Cerebellar cortex (tissue), 1 donor: ENCODE data around the gene PACRG.

Source experiments
- DNase-seq: peaks from one replicate; pipeline ENCODE4 v3.0.0-alpha.2; 2015; ENCODE audit warnings: low spot score

PACRG gene

DNA sequence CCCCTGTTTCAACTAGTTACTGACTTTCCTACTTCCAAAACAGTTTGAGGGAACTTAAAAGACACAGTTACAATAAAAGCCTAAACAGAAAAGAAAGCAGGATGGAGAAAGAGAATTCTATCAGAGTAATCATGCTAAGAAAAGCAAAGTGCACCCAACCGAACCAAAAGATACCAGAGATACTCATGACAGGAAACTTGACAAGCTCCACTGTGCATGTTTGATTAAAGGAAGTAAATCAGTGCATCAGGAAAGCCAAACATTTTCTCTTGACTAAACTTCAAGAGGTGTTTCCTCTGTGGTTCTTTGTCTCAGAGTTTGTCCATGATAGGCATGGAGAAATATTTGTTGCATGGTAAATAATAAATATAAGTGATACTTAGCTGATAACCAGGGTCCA, 138.9 kb downstream of the PACRG start:
- DNase-seq = no peak

DNA sequence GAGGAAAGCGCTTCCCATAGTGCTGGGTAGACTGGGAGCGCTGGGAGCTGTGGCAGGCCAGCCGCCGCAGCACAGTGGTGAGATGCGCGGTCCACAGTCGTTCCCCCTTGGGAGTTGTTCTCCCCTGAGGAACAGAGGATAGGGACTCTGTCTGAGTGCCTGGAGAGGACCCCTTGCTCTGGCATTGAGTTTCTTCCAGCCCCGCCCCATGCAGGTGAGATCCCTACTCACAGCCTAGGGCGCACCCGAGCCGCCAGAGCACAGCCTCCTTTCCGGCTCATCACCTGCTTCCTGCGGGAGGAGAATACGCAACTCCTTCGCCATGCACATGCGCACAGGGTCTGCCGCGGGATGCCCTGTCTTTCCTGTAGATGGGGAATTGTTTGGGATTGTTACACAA, 140.6 kb downstream of the PACRG start:
- DNase-seq = no peak

DNA sequence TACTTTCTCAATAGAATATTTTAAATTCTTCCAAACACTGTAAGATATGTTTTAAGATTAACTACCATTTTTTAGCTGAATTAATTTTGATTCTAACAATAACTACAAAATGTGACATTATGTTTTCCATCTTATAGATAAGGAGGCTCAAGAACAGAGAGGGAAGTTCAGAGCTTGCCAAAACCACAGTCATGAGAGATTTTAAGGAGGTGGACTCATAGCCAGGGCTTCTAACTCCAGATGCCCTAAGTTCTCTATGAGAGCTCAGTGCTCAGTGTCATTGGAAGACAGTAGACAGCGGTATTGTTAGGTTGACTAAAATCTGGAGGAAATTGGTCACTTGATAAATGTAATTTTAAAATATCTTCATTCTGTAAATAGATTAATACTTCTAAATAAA, 144.2 kb downstream of the PACRG start:
- no peak for DNase-seq

DNA sequence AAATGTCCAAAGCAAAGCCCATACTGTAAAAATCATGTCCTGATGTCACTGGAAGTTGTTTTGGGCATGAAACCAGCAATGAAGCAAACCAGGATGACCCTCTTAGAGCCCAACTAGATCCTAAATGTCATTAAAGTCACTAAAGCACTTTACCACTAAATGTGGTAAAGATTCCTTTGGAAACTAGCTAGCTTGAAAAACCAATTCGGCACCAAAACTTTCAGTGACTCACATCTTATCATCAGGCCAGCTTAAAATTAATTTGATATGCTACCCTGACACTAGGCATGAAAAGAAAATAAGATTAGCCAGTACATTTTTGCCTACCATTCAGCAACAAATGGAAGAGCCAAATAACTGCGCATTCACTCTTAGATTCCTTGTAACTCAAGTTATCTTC, 145.8 kb downstream of the PACRG start:
- no peak for DNase-seq

DNA sequence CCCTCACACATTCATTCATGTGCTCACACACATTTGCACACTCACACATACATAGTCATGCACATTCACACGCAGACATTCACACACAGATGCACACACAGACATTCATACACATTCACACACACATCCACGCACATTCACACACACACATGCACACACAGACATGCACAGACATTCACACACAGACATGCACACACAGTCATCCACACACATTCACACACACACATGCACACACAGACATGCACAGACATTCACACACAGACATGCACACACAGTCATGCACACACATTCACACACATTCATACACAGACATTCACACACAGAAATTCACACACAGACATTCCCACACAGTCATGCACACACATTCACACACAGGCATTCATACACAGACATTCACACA, 147.3 kb downstream of the PACRG start:
- no peak for DNase-seq

DNA sequence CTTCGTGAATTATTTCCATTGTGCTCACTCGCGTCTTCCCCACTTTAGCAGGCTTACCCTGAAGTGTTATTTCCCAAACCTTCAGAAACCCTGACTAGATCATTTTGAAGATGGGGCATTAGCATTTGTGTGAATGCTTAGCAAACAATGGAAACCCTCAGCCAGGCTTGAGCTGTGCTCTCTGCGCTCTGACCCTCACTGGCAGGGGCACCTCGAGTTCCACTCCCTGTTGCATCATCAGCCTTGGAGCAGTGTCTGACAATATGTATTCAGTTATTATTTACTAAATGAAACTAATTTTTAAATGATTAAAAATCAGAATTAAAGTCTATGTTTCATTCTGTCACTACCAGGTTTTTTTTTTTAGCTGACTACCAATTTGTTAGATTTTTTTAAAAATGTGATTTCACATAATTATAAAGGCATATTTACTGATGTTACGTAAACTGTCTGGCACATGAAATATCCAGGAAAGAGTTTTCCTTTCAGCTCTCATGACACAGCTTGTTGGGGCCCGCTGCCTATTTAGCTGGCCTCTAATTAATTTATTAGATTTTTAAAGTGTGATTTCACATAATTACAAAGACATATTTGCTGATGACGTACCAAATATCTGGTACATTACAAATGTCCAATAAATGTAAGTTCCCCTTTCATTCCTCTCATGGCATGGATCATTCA, 155.2 kb downstream of the PACRG start:
- DNase-seq = no peak

DNA sequence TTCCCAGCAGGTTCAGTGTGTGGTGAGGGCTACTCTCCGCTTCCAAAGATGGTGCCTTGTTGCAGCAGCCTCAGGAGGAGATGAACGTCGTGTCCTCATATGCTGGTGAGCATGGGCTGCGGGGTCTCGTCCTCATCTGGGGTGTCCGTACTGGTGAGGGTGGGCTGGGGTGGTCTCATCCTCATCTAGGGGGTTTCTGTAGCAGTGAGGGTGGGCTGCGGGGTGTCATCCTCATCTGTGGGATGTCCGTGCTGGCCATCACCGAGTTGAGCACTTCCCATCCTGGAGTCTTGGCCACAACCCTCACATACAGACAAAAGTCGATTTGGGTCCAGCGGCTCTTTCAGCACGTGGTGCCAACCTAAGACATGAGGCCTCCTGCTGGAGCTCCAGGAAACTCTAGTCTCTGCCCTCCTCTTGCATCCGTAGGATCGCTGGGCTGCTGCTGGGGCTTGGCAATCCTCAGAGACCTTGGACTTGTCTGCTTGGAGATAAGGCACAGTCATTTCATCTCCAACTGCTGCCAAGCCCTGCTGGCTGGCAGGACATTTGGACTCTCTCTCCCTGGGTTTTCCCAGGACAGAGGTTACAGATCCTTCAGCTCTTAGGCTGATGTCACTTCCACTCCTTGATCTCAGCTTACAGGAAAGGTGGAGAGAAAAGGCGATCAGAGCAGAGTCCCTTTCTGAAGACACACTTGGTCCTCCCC, 160.4 kb downstream of the PACRG start:
- DNase-seq = no peak

DNA sequence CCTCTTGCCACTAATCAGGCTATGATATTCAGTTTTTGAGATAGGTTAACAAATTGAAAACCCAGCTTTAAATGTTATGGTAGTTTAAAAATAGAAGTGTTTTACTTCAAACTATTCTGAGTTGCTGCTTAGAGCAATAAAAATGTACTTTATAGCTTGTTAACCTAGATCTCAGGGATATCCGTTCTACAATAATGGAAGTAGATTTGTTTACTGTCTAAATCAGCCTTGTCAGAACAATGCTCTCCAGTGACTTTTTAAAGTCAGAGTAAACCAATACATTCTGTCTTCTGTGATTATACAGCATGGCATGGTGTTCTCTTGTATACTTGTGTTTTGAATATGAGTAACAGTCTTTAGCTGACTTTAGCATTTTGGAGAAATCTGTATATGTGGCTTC, 161.5 kb downstream of the PACRG start:
- DNase-seq = no peak

DNA sequence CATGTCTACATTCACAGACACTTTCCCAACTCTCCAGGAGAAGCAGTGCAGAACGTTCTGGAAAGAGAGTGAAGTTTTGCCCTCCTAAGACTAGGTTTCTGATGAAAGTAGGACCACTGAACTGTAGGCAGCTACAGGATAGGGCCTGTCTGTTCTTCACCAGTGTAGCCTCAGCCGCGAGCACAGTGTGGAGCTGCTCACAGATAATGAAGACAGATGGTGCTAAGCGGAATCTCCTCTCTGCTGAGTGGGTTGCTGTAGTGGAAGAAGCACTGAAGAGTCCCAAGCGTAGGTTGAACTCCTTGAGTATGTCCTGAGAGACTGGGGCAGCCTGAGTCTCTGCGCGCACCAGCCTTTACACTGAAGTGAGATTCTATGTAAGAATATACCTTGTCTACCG, 170.2 kb downstream of the PACRG start:
- no peak for DNase-seq

DNA sequence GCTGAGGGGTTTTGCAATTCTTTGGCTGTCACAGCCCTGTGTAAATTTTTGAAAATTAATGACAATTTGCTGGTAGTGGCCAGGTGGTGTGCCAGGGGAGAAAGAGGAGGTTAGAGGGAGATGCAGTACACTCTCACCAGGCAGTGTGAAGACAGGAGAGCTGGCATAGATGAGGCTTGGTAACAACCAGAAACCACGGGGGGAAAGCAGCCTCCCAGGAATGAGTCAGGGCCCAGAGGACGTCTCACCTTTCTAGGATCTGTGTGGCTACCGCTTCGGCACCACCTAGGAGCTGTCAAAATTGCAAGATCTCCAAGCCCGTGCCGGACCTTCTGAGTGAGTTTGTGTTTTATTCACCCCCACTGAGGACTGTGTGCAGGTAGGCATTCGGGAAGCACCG, 171.4 kb downstream of the PACRG start:
- DNase-seq = no peak

DNA sequence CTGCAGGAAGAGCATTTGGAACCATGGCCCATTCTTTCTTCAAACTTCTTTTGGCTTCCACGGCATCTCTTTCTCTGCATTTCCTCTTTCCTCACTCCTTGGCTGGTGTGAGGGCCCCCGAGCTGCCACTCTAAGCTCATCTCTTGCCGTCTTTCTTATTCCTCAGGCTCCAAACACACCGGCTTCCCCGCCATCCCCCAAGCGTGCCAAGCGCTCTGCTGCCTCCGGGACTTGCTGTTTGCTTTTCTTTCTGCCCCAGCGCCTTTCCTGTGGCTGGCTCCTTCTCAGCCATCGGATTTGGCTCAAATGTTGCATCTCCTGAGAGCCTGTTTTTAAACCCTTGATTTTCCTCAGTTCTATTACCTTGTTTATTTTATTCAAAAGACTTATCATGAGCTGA, 172.7 kb downstream of the PACRG start:
- DNase-seq = no peak

DNA sequence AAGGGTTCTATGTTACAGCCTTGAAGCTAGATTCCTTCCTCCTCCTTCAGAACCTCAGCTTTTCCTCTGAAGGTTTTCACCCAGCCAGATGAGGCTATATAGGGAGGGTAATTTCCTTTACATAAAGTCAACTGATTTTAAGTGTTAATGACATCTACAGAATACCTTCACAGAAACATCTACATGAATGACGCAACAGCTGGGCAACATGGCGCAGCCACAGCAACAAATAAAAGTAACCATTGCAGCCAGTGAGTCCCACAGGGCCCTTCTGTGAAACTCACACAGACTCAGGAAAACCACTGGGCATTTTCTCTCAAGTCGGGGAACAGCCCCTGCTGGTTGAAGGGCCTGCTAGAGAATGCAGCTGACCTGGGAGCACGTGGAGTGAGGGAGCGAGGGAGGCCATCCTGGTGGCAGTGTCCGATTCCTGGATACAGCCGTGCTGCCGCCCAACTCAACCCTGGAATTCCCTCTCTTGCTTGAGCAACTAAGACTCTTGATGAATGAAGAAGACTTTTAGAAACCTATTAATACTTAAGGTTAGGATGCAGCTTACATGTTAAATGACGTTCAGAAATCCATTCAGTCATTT, 176.4 kb downstream of the PACRG start:
- DNase-seq = no peak

DNA sequence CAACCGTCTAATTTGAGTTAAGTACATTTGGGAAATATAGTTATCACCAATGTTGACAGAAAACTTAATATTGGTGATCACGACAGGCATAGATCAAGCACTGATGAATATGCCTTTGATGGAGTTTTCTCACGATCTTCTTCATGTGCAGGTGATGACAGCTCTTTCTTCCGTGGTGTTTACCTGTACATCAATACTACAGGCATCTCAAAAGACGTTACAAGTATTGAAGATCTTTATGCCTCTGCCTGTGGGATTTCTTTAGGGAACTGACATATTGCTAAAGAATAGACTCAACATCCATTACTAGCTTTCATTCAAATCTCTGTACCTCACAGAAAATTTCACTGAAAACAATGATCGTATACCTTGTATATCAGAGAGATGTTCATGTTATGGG, 178.7 kb downstream of the PACRG start:
- DNase-seq = no peak

DNA sequence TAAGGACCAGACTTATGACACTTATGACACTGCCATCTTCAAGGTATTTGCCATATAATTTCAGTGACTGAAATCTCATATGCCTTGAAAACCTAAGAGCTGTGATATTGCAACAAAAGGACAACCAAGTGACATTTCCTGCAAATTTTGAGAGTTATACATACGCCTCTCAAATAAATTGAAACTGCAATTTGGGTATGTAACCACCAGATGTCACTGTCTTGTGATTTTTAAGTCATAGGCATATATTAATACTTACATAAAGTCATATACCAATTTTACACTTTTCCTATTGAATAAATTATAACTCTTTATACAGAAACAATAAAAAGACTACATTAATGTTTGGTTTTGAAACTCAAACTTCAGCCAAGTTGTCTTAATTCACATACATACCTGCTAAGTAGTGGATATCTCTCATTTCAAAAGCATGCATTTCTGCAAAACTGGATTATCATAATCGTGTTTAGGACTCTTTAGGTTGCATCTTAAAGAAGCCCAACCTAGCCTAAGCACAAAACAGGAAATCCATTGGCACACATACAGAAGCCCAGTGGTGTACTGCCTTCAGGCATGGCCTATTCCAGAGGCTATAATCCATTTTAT, 180.2 kb downstream of the PACRG start:
- no peak for DNase-seq

DNA sequence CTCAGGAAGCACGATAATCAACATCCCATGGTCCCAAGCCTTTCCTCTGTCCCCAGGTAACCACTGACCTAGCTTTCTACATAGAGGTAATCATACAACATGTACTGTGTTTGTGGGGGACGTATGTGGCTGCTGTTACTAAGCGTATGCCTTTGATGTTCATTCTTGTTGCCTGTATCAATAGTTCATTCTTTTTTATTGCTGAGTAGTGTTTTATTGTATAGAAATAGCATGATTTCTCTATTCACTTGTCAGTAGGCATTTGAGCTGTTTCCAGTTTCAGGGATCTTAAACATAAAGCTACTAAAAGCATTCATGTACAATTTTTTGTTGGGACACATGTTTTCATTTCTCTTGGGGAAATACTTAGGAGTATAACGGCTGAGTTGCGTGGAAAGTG, 185.4 kb downstream of the PACRG start:
- no peak for DNase-seq

DNA sequence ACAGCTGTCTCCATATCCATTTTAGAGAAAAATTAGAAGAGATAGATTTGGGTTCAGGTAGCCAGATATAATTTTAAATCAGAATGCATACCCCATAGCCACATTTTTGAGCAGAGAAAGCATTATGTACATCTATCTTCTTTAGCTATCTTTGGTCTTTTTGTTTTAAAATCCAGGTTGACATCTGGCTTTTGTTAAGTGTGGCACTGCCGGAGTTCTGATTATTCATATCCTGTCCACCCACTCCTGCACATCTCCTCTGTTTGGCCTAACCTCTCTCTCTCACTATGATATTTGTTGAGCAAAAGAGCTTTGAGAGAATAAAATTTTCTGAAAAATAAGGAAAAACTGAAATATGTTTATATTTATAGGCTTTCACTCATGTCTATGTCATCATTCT, 189.7 kb downstream of the PACRG start:
- DNase-seq = no peak

DNA sequence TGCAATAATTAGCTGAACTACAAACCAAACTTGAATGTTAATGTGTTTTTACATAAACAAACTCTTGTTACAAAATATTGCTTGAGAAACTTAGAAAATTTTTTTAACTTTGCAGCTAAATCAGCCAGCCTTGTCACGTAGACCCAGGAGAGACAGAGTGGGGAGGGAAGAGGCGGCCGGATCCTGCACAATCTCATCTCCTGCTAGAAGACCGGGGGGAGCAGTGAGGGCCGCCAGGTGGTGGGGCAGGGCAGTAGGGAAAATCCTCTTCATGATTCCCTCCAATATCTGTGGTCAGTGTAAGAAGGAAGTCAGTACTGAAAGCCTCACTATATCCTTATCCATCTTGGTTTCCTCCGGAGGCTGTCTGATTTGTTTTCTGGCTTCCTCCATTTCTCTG, 193.3 kb downstream of the PACRG start:
- no peak for DNase-seq

DNA sequence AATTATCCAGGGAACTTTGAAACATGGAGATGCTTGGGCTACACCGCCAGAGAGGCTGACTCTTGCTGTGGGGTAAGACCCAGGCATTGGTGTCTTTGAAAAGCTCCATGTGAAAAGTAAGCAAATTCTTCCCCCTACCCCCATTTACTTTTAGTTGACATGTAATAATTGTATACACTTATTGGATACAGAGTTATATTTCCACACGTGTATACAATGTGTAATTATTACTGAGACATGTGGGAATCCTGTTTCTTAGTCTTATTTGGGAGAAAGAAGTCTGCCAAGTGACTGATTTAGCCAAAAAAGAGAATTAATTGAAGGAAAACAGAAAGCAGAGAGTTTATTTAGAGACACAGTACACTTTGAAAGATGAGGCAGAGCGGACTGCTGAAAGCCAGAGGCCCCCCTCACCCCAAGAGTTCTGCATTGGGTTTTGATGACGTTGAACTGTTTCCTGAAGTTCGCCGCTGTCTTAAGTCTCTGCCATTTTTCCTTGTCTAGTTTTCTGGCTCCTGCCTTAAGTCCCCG, 193.8 kb downstream of the PACRG start:
- DNase-seq = no peak

DNA sequence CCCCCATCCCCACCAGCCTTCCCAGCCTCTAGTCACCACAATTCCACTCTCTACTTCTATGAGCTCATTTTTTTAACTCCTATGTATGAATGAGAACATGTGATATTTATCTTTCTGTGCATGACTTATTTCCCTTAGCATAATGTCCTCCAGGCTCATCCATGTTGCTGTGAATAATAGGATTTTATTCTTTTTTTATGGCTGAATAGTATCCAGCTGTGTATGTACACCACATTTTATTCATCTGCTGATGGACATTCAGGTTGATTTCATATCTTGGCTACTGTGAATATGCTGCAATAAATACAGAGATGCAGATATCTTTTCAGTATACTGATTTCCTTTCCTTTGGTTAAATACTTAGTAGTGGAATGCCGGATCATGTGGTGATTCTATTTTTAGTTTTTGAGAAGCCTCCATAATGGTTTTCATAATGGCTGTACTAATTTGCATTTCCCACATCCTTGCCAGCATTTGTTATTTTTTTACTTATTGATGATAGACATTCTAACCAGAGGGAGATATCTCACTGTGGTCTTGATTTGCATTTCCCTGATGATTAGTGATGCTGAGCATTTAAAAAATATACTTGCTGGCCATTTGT, 194.9 kb downstream of the PACRG start:
- DNase-seq = no peak

DNA sequence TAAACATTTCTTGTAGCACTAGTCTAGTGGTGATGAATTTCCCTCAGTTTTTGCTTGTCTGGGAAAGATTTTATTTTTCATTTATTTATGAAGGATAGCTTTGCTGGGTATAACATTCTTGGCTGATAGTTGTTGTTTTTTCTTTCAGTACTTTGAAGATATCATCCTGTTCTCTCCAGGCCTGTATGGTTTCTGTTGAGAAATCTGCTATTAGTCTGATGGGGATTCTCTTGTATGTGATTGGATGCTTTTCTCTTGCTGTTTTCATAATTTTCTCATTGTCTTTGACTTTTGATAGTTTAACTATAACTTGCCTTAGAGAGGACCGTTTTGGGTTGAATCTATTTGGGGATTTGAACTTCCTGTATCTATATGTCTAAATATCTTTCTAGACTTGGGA, 207.1 kb downstream of the PACRG start:
- no peak for DNase-seq

DNA sequence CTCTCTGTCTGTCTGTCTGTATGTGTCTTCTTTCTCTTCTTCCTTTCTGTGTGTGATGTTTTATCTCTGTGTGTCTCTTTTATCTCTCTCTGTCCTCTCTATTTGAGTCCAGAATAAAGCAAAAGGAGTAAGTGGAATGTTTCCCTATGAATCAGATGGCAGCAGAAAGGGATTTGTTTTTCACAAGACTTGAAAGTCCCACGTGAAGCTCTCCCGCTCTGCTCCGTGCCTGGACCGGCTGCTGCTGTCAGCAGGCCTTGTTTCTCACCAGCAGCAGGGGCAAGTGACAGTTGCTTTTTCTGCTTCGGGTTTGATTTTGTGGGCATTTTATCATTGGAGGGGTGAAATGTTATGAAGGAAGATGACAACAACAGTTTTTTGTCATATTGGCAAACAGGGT, 212.7 kb downstream of the PACRG start:
- no peak for DNase-seq

DNA sequence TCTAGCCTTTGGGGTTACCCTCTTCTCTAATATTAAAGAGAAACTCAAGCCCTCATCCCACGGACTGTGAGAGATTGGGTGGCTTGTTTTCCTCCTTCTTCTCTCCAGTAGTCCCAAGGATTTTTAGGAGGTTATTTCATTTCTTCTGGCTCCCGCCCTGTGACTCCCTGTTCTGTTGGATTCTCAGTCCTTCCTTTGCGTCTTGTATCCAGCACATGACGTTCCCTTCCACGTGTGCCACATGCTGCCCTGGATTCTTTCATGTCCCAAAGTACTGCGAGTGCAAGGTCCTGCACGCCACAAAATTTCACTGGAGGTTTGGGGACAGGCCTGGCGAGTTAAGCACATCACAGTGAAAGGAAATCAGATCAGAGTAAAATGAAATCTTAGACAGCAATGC, 213.4 kb downstream of the PACRG start:
- no peak for DNase-seq

DNA sequence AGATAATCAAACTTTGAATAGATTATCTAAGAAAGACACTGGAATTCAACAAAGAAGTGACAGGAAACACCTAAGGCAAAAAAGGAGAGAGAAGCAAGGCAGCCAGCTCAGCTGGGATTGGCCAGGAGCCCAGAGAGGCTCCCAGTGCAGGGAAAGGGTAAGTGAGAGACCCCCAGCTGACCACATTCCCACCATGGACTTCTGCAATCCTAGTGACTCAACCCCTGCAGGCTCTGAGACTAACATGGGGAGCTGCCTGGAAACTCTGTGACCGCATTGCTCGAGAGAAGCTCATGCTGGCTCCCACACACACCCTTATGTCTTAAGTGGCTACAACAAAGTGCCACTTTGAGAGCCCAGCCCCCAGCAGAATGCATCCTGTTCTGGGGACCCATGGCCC, 215.1 kb downstream of the PACRG start:
- no peak for DNase-seq
